ENCODE data around the gene FGFBP1.

FGFBP1 gene

DNA sequence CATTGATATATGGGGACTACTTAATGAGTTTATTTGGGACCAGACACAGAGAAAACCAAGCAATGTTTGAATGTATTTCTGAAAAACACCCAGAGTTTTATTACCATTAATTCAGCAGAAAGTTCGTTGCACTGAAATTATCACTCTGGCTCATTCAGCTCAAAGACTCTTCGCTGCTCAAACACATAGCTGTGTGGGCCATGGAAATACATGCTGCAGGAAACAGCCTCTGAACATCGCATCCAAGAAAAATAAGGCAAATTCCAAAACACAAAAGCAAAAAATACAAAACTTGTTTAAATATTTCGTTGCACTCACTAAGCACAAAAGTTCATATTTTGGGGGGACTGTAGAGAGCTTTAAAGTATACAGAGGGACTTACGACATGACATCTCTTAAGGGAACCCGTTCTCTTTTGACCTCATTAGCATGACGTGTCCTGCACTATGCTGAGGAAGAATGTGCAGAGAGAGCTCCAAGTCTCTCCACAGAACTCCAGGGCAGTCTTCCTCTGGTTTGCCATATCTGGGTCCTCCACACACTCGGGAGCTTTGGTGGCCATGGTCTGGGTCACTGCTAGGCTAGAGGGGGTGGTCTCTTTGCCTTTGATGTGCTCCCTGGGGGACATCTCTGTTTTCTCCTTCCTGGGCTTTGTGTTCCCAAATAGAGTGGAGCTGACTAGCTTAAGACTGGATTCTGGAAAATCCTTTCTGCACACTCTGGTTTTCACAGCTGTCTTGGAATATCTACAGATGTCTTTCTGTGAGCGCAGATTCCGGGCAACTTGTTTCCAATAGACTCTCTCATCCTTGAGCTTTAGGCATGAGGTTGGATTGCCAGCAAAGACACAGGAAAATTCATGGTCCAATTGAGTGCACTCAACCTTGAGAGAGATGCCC, 2.8 kb downstream of the FGFBP1 start:
- Histone ChIP-seq H3K4me3 (IDR thresholded peaks at IDR 0.05; ENCODE audit: insufficient read depth, low read depth, low read length) (no peak overlapping the region), H3K9ac (no peak overlapping the region), H2AFZ (ENCODE audit: low read depth) (no peak overlapping the region), H4K20me1 (ENCODE audit: insufficient read depth) (no peaks in the 10 kb centered on the region), H3K27ac (no peak overlapping the region), H3K79me2 (ENCODE audit: insufficient read depth, low read depth) (no peaks in the 10 kb centered on the region), H3K4me1 (ENCODE audit: low read depth, poor library complexity, severe bottlenecking) (no peaks in the 10 kb centered on the region), H3K36me3 (ENCODE audit: insufficient read depth) (no peaks in the 10 kb centered on the region), H3K4me2 (no peak overlapping the region), H3K27me3 (ENCODE audit: insufficient read depth, low read depth) (no peaks in the 10 kb centered on the region)
- TF ChIP-seq, protein P1, sequence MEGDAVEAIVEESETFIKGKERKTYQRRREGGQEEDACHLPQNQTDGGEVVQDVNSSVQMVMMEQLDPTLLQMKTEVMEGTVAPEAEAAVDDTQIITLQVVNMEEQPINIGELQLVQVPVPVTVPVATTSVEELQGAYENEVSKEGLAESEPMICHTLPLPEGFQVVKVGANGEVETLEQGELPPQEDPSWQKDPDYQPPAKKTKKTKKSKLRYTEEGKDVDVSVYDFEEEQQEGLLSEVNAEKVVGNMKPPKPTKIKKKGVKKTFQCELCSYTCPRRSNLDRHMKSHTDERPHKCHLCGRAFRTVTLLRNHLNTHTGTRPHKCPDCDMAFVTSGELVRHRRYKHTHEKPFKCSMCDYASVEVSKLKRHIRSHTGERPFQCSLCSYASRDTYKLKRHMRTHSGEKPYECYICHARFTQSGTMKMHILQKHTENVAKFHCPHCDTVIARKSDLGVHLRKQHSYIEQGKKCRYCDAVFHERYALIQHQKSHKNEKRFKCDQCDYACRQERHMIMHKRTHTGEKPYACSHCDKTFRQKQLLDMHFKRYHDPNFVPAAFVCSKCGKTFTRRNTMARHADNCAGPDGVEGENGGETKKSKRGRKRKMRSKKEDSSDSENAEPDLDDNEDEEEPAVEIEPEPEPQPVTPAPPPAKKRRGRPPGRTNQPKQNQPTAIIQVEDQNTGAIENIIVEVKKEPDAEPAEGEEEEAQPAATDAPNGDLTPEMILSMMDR (conservative IDR thresholded peaks at IDR 0.05; ENCODE audit: low read depth, low read length), result no peak

DNA sequence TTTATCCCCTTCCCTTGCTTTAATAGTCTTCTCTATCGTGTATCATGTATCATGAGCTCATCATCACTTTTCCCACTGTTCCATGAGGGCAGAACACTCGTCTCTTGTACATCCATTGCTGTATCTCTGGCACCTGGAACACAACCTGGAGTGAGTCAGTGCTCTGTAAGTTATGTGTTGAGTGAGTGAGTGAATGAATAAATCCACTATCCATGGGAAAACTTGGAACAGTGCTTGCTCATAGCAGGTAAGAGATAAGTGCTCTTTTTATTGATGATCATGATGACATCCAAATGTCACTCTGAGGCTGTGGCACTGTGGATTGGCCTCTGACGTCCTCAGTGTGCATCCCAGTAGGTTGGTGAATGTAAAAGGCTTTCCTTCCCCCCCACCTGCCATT, 4.3 kb downstream of the FGFBP1 start:
- no peak overlapping the region for H3K4me3 ChIP-seq (IDR thresholded peaks at IDR 0.05; ENCODE audit: insufficient read depth, low read depth, low read length)
- no peak overlapping the region for H3K9ac ChIP-seq
- no peaks in the 10 kb centered on the region for H3K79me2 ChIP-seq (ENCODE audit: insufficient read depth, low read depth)
- H3K36me3 ChIP-seq (ENCODE audit: insufficient read depth), result no peaks in the 10 kb centered on the region
- TF ChIP-seq, protein P1 (conservative IDR thresholded peaks at IDR 0.05; ENCODE audit: low read depth, low read length), result no peak
- no peaks in the 10 kb centered on the region for H3K27me3 ChIP-seq (ENCODE audit: insufficient read depth, low read depth)
- no peaks in the 10 kb centered on the region for H3K4me1 ChIP-seq (ENCODE audit: low read depth, poor library complexity, severe bottlenecking)
- no peaks in the 10 kb centered on the region for H4K20me1 ChIP-seq (ENCODE audit: insufficient read depth)
- no peak overlapping the region for H3K4me2 ChIP-seq
- H3K27ac ChIP-seq, result no peak overlapping the region
- H2AFZ ChIP-seq (ENCODE audit: low read depth), result no peak overlapping the region

DNA sequence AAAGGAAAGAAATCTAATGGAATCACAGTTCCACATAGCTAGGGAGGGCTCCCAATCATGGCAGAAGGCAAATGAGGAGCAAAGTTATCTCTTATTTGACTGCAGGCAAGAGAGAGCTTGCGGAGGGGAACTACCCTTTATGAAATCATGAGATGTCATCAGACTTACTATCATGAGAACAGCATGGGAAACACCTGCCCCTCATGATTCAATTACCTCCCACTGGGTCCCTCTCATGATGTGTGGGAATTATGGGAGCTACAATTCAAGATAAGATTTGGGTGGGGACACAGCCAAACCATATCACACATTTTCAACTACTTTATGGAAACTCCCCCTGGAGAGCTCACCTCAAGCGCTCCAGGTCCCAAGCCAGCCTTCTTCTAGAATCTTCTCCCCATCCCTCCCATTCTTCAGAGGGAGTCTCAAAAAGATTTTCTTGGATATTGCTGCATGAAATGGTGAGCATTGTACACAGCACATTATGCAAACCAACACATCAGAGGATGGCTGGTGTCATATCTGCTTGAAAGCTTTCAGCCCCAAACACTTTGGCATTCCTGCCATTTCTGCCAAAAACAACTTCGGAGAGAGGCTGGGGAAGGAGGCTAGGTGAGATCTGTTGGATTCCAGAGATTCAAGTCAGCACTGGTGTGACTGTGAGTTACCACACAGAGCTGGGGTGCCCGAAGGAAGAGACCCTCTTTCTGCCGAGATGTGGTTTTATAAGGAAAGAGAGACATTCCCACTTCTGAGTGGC, 6.9 kb downstream of the FGFBP1 start:
- no peaks in the 10 kb centered on the region for H3K27me3 ChIP-seq (ENCODE audit: insufficient read depth, low read depth)
- H3K9ac ChIP-seq, result no peak overlapping the region
- TF ChIP-seq, protein P1 (conservative IDR thresholded peaks at IDR 0.05; ENCODE audit: low read depth, low read length), result no peak
- H3K36me3 ChIP-seq (ENCODE audit: insufficient read depth), result no peaks in the 10 kb centered on the region
- H3K4me2 ChIP-seq, result no peak overlapping the region
- H3K27ac ChIP-seq, result no peak overlapping the region
- H3K79me2 ChIP-seq (ENCODE audit: insufficient read depth, low read depth), result no peaks in the 10 kb centered on the region
- H2AFZ ChIP-seq (ENCODE audit: low read depth), result no peak overlapping the region
- no peak overlapping the region for H3K4me3 ChIP-seq (IDR thresholded peaks at IDR 0.05; ENCODE audit: insufficient read depth, low read depth, low read length)
- H4K20me1 ChIP-seq (ENCODE audit: insufficient read depth), result no peaks in the 10 kb centered on the region
- no peaks in the 10 kb centered on the region for H3K4me1 ChIP-seq (ENCODE audit: low read depth, poor library complexity, severe bottlenecking)

DNA sequence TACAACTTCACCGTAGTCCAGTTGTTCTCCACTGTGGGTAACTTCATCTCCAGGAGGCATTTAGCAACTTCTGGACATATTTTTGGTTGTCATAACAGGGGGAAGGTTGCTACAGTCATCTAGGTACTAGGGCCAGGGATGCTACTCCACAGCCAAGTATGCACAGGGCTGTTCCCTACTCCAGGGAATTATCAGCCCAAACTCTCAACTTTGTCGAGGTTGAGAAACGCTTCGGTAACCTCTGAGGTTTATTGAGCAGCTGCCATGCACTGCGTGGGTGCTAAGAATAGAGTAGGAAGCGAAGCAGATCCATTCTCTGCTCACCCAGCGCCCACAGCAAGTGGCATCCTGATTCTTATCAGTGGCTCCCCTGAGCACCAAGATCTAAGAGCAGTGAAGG, 8.2 kb downstream of the FGFBP1 start:
- Histone ChIP-seq H3K4me1 (ENCODE audit: low read depth, poor library complexity, severe bottlenecking) (no peaks in the 10 kb centered on the region), H3K79me2 (ENCODE audit: insufficient read depth, low read depth) (no peaks in the 10 kb centered on the region), H2AFZ (ENCODE audit: low read depth) (no peak overlapping the region), H3K36me3 (ENCODE audit: insufficient read depth) (no peaks in the 10 kb centered on the region), H3K9ac (no peak overlapping the region), H3K4me2 (no peak overlapping the region), H3K4me3 (IDR thresholded peaks at IDR 0.05; ENCODE audit: insufficient read depth, low read depth, low read length) (no peak overlapping the region), H3K27ac (no peak overlapping the region), H4K20me1 (ENCODE audit: insufficient read depth) (no peaks in the 10 kb centered on the region), H3K27me3 (ENCODE audit: insufficient read depth, low read depth) (no peaks in the 10 kb centered on the region)
- TF ChIP-seq, protein P1 (conservative IDR thresholded peaks at IDR 0.05; ENCODE audit: low read depth, low read length), result no peak
